Trophoblast cell (in vitro differentiated cells and primary cell): ENCODE results near the gene LUC7L3.

Experiments used
- DNase-seq, 2 donors: peaks; one replicate each; pipeline ENCODE4 v3.0.0-alpha.2; 2016
- H2AFZ ChIP-seq: 2 replicates; pipeline ENCODE4 v1.6.1; 2013; ENCODE audit warnings: low read length, moderate library complexity, mild to moderate bottlenecking; ENCODE audit not compliant: insufficient read depth, poor library complexity
- H2AK5ac ChIP-seq: 2 replicates; pipeline ENCODE4 v1.6.1; 2013; ENCODE audit warnings: mild to moderate bottlenecking, low read length
- H2BK120ac ChIP-seq: 2 replicates; pipeline ENCODE4 v1.6.1; 2013; ENCODE audit warnings: low read length, mild to moderate bottlenecking, moderate library complexity; ENCODE audit not compliant: insufficient read depth, poor library complexity
- H2BK12ac ChIP-seq: 2 replicates; pipeline ENCODE4 v1.6.1; 2013; ENCODE audit warnings: mild to moderate bottlenecking, low read length, moderate library complexity
- H2BK5ac ChIP-seq: 2 replicates; pipeline ENCODE4 v1.6.1; 2013; ENCODE audit warnings: low read length, low read depth, moderate library complexity, mild to moderate bottlenecking; ENCODE audit not compliant: poor library complexity
- H3K14ac ChIP-seq: 2 replicates; pipeline ENCODE4 v1.6.1; 2013; ENCODE audit warnings: mild to moderate bottlenecking, low read length
- H3K18ac ChIP-seq: 2 replicates; pipeline ENCODE4 v1.6.1; 2013; ENCODE audit warnings: mild to moderate bottlenecking, low read length
- H3K23ac ChIP-seq: 2 replicates; pipeline ENCODE4 v1.6.1; 2013; ENCODE audit warnings: low read length
- H3K27ac ChIP-seq: 2 replicates; pipeline ENCODE4 v1.5.1; 2013; ENCODE audit warnings: low read depth, mild to moderate bottlenecking, inconsistent platforms, low read length, moderate library complexity
- H3K27me3 ChIP-seq: 2 replicates; pipeline ENCODE4 v1.6.1; 2013; ENCODE audit warnings: inconsistent platforms, mild to moderate bottlenecking, low read length, moderate library complexity; ENCODE audit not compliant: insufficient read depth
- H3K36me3 ChIP-seq, 2 experiments: 1 replicate in 1 of 2; 2 replicates in 1 of 2; pipeline ENCODE4 v1.6.1; 2013; ENCODE audit warnings: low read length in 2 of 2, mild to moderate bottlenecking in 2 of 2, moderate library complexity in 1 of 2; ENCODE audit not compliant: insufficient read depth in 2 of 2, control insufficient read depth in 1 of 2
- H3K4ac ChIP-seq: 2 replicates; pipeline ENCODE4 v1.6.1; 2013; ENCODE audit warnings: low read depth, mild to moderate bottlenecking, low read length, moderate library complexity
- H3K4me1 ChIP-seq, 2 experiments: 1 replicate in 1 of 2; 2 replicates in 1 of 2; pipeline ENCODE4 v1.6.1; 2013; ENCODE audit warnings: low read length in 2 of 2, mild to moderate bottlenecking in 2 of 2, moderate library complexity in 1 of 2; ENCODE audit not compliant: insufficient read depth in 2 of 2, control insufficient read depth in 1 of 2
- H3K4me2 ChIP-seq: 2 replicates; pipeline ENCODE4 v1.6.1; 2013; ENCODE audit warnings: inconsistent platforms, mild to moderate bottlenecking, low read length, moderate library complexity
- H3K4me3 ChIP-seq: 2 replicates; pipeline ENCODE4 v1.5.1; 2013; ENCODE audit warnings: mild to moderate bottlenecking, low read depth, low read length, inconsistent platforms
- H3K79me1 ChIP-seq: one replicate; pipeline ENCODE4 v1.6.1; 2013; ENCODE audit warnings: low read length
- H3K79me2 ChIP-seq: 2 replicates; pipeline ENCODE4 v1.6.1; 2013; ENCODE audit warnings: low read length, mild to moderate bottlenecking; ENCODE audit not compliant: control insufficient read depth, insufficient read depth, poor library complexity
- H3K9ac ChIP-seq: 2 replicates; pipeline ENCODE4 v1.6.1; 2013; ENCODE audit warnings: mild to moderate bottlenecking, low read length
- H3K9me3 ChIP-seq: 2 replicates; pipeline ENCODE4 v1.6.1; 2013; ENCODE audit warnings: low read depth, mild to moderate bottlenecking, control low read depth, inconsistent platforms, low read length; ENCODE audit not compliant: insufficient read depth
- H4K12ac ChIP-seq: 2 replicates; pipeline ENCODE4 v1.6.1; 2013; ENCODE audit warnings: low read depth, mild to moderate bottlenecking, low read length, moderate library complexity
- H4K8ac ChIP-seq: 2 replicates; pipeline ENCODE4 v1.6.1; 2013; ENCODE audit warnings: low read depth, mild to moderate bottlenecking, low read length, moderate library complexity
- H4K91ac ChIP-seq: one replicate; pipeline ENCODE4 v1.6.1; 2013; ENCODE audit warnings: low read depth, mild to moderate bottlenecking, low read length, moderate library complexity
- WGBS: extraction: QIAGEN DNeasy Blood & Tissue Kit; methylation state at CpG from one replicate; pipeline ENCODE4 v1.1.7; 2013; ENCODE audit warnings: missing lambda C conversion rate; ENCODE audit not compliant: insufficient read length, insufficient coverage; ENCODE audit errors: extremely low coverage; 5-methylcytosine and 5-hydroxymethylcytosine counted together

LUC7L3 gene

GRCh38 chr17:50794361-50794760, 75.0 kb downstream of the LUC7L3 start:
- Histone ChIP-seq H3K79me2 (no peaks in the 10 kb centered on the region), H3K4me3 (no peak overlapping the region), H3K18ac (no peak overlapping the region), H3K27me3 (no peaks in the 10 kb centered on the region), H4K8ac (no peak overlapping the region), H3K79me1 (peaks cover 14% of the 10 kb centered on the region), H3K9ac (no peak overlapping the region), H2BK120ac (no peak overlapping the region), H2BK5ac (no peak overlapping the region), H3K4ac (no peak overlapping the region), H4K12ac (no peak overlapping the region), H3K14ac (no peak overlapping the region), H3K4me2 (no peak overlapping the region), H2AFZ (no peak overlapping the region), H3K23ac (no peak overlapping the region), H3K36me3 (no peaks in the 10 kb centered on the region), H3K4me1 (peaks cover 18% of the 10 kb centered on the region in 2 experiments), H4K91ac (no peak overlapping the region), H2BK12ac (no peak overlapping the region), H2AK5ac (no peak overlapping the region), H3K9me3 (no peaks in the 10 kb centered on the region), H3K27ac (no peak overlapping the region)
- no CpG with 5 or more reads among the region's 6 CpGs for WGBS
- DNase-seq, result no peak

GRCh38 chr17:50797135-50797810, 77.9 kb downstream of the LUC7L3 start:
- Histone ChIP-seq H2AK5ac (no peak overlapping the region), H3K23ac (no peak overlapping the region), H3K79me1 (peaks cover 14% of the 10 kb centered on the region), H3K18ac (no peak overlapping the region), H2BK5ac (no peak overlapping the region), H3K4me2 (no peak overlapping the region), H2BK120ac (no peak overlapping the region), H3K79me2 (no peaks in the 10 kb centered on the region), H3K4ac (no peak overlapping the region), H2AFZ (no peak overlapping the region), H3K27ac (no peak overlapping the region), H3K4me1 (peaks cover 14 to 19% of the 10 kb centered on the region in 2 experiments), H2BK12ac (no peak overlapping the region), H3K36me3 (no peaks in the 10 kb centered on the region), H3K14ac (no peak overlapping the region), H4K12ac (no peak overlapping the region), H3K4me3 (no peak overlapping the region), H4K8ac (no peak overlapping the region), H3K9ac (no peak overlapping the region), H4K91ac (no peak overlapping the region), H3K27me3 (no peaks in the 10 kb centered on the region), H3K9me3 (no peaks in the 10 kb centered on the region)
- no peak for DNase-seq
- no CpG with 5 or more reads among the region's 11 CpGs for WGBS

GRCh38 chr17:50798424-50799288, 79.3 kb downstream of the LUC7L3 start:
- no peak overlapping the region for H3K4me2 ChIP-seq
- no peaks in the 10 kb centered on the region for H3K79me2 ChIP-seq
- H3K14ac ChIP-seq, result peak overlapping the region; percentile 3
- no peak overlapping the region for H3K23ac ChIP-seq
- no peak overlapping the region for H3K9ac ChIP-seq
- peak overlapping the region; percentile 16 for H4K8ac ChIP-seq
- peak overlapping the region; percentile 24 for H3K27ac ChIP-seq
- H3K9me3 ChIP-seq, result no peaks in the 10 kb centered on the region
- peaks cover 14% of the 10 kb centered on the region for H3K79me1 ChIP-seq
- WGBS, result no CpG with 5 or more reads among the region's 19 CpGs
- H4K12ac ChIP-seq, result peak overlapping the region; percentile 21
- H4K91ac ChIP-seq, result peak overlapping the region; percentile 61
- peak; percentile 10 to 21 for DNase-seq
- H2BK12ac ChIP-seq, result peak overlapping the region; percentile 11
- no peaks in the 10 kb centered on the region for H3K36me3 ChIP-seq
- peak overlapping the region; percentile 1 for H3K4ac ChIP-seq
- peak overlapping the region; percentile 9 for H3K18ac ChIP-seq
- H2BK5ac ChIP-seq, result peak overlapping the region; percentile 5
- no peaks in the 10 kb centered on the region for H3K27me3 ChIP-seq
- H2BK120ac ChIP-seq, result peak overlapping the region; percentile 35
- no peak overlapping the region for H3K4me3 ChIP-seq
- peaks cover 19% of the 10 kb centered on the region in 2 experiments for H3K4me1 ChIP-seq
- peak overlapping the region; percentile 14 for H2AK5ac ChIP-seq
- no peak overlapping the region for H2AFZ ChIP-seq

GRCh38 chr17:50799582-50799981, 80.2 kb downstream of the LUC7L3 start:
- DNase-seq, result no peak
- Histone ChIP-seq H3K79me1 (peaks cover 14% of the 10 kb centered on the region), H2AFZ (no peak overlapping the region), H4K91ac (peak overlapping the region; percentile 75), H3K18ac (peak overlapping the region; percentile 16), H3K27me3 (no peaks in the 10 kb centered on the region), H2AK5ac (peak overlapping the region; percentile 66), H2BK120ac (peak overlapping the region; percentile 67), H3K4me3 (no peak overlapping the region), H2BK5ac (peak overlapping the region; percentile 23), H3K4ac (no peak overlapping the region), H3K23ac (no peak overlapping the region), H3K4me1 (peaks cover 19% of the 10 kb centered on the region in 2 experiments), H3K4me2 (no peak overlapping the region), H3K9ac (no peak overlapping the region), H3K9me3 (no peaks in the 10 kb centered on the region), H3K79me2 (no peaks in the 10 kb centered on the region), H4K8ac (peak overlapping the region; percentile 50), H3K36me3 (no peaks in the 10 kb centered on the region), H3K14ac (peak overlapping the region; percentile 16), H2BK12ac (peak overlapping the region; percentile 86), H3K27ac (no peak overlapping the region), H4K12ac (no peak overlapping the region)
- WGBS, result no CpG with 5 or more reads among the region's 9 CpGs
